HG03520 (cell line): Measurements from ENCODE around the gene ACTL8.

Experiments
- ATAC-seq: cut with Tn5 transposase; IDR thresholded peaks from one replicate; pipeline ENCODE4 v1.9.1; 2021; ENCODE audit warnings: mild to moderate bottlenecking, moderate library complexity; ENCODE audit not compliant: unreplicated experiment

The ACTL8 gene

GRCh38 chr1:17755120-17755519 lies at the start of gene ACTL8:
ACTL8 (plus strand) TSS chr1:17755333; CDS start chr1:17823009, 67,676 bp downstream.
- no peak for ATAC-seq

GRCh38 chr1:17706445-17706844 lies 48.7 kb upstream of the ACTL8 start:
- no peak for ATAC-seq

GRCh38 chr1:17709981-17710380 lies 45.2 kb upstream of the ACTL8 start:
- ATAC-seq = no peak

GRCh38 chr1:17710889-17711576 lies 44.1 kb upstream of the ACTL8 start:
- ATAC-seq = no peak

GRCh38 chr1:17711577-17711910 lies 43.6 kb upstream of the ACTL8 start:
- ATAC-seq = no peak

- no peak for ATAC-seq
Observed at GRCh38 chr1:17711941-17712340, 43.2 kb upstream of the ACTL8 start.

- no peak for ATAC-seq
Observed at GRCh38 chr1:17713993-17714392, 41.1 kb upstream of the ACTL8 start.

GRCh38 chr1:17717594-17718535 lies 37.3 kb upstream of the ACTL8 start:
- no peak for ATAC-seq

- ATAC-seq = no peak
Observed at GRCh38 chr1:17719874-17720273, 35.3 kb upstream of the ACTL8 start.

GRCh38 chr1:17721444-17721843 lies 33.7 kb upstream of the ACTL8 start:
- no peak for ATAC-seq

GRCh38 chr1:17723684-17724083 lies 31.4 kb upstream of the ACTL8 start:
- no peak for ATAC-seq

GRCh38 chr1:17724150-17724549 lies 31.0 kb upstream of the ACTL8 start:
- ATAC-seq = no peak

- no peak for ATAC-seq
Observed at GRCh38 chr1:17725084-17725719, 29.9 kb upstream of the ACTL8 start.

GRCh38 chr1:17725811-17726582 lies 29.1 kb upstream of the ACTL8 start:
- no peak for ATAC-seq

- ATAC-seq = no peak
Observed at GRCh38 chr1:17728123-17728712, 26.9 kb upstream of the ACTL8 start.

- ATAC-seq = no peak
Observed at GRCh38 chr1:17729248-17729647, 25.9 kb upstream of the ACTL8 start.

GRCh38 chr1:17729909-17730308 lies 25.2 kb upstream of the ACTL8 start:
- no peak for ATAC-seq

GRCh38 chr1:17731460-17731859 lies 23.7 kb upstream of the ACTL8 start:
- ATAC-seq = no peak

- no peak for ATAC-seq
Observed at GRCh38 chr1:17732475-17732874, 22.7 kb upstream of the ACTL8 start.

GRCh38 chr1:17733661-17734060 lies 21.5 kb upstream of the ACTL8 start:
- no peak for ATAC-seq

- ATAC-seq = no peak
Observed at GRCh38 chr1:17734609-17735008, 20.5 kb upstream of the ACTL8 start.
